Stimulated activated memory B cell treated with anti-CD40 and anti-IgM and Interleukin-4, amounts not matched to agents 10 μg/mL and 1 μg/mL and 100 μg/mL, for 72 hours (primary cell): Measurements from ENCODE around the gene ADAMTS9.
A peak's percentile ranks its signal among the peaks of the same experiment; 100 is the strongest.

Source experiments
- ATAC-seq: fragments of 150-1000 bp; cut with Tn5 transposase; 2 replicates; pipeline ENCODE4 v1.10.0; 2021
- H3K27ac Mint-ChIP-seq: one replicate; pipeline ENCODE4 v1.8.0; 2022; ENCODE audit warnings: mild to moderate bottlenecking, mixed read lengths
- H3K27me3 Mint-ChIP-seq: one replicate; pipeline ENCODE4 v1.8.0; 2022; ENCODE audit warnings: mixed read lengths
- H3K36me3 Mint-ChIP-seq: one replicate; pipeline ENCODE4 v1.8.0; 2022; ENCODE audit warnings: mixed read lengths
- H3K4me1 Mint-ChIP-seq: one replicate; pipeline ENCODE4 v1.8.0; 2022; ENCODE audit warnings: mixed read lengths
- H3K4me3 Mint-ChIP-seq: one replicate; pipeline ENCODE4 v1.8.0; 2022; ENCODE audit warnings: mild to moderate bottlenecking, moderate library complexity, mixed read lengths
- H3K9me3 Mint-ChIP-seq: one replicate; pipeline ENCODE4 v1.8.0; 2022; ENCODE audit warnings: mixed read lengths

Gene ADAMTS9

DNA sequence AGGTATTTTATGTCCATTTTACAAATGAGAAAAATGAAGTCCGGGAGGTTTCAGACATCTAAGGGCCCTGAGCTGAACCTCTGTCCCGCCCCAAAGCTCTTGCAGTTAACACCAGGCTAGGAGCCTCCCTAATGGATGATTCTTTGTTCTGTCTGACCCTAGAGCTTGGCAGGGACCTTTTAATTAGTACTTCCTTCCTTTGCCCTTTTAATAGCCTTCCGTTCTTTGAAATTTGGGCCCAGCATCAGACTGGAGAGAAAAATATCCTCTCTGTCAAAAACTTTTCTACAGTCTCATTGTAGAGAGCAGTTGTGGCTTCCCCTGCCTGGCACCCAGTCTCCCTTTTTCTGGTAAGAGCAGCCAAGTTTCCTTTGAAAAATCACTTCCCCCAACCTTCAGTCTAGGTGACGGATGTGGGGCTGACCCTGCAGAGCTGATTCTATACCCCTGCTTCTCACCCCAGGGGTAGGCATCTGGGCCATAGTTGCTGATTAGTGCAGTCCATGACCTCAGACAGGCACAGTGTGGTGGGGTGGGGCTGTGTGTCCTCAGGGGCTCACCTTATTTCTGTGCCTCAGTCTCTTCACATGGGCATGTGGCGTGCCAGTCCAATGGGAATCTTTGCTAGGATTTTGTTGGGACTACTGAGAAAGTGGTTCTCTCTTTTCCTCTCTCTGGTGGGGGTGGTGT is 220.4 kb downstream of the ADAMTS9 start:
- Mint-ChIP-seq H3K4me1 (peaks cover 5% of the 10 kb centered on the region), H3K9me3 (peaks cover 2% of the 10 kb centered on the region), H3K36me3 (no peaks in the 10 kb centered on the region), H3K27me3 (peaks cover 37% of the 10 kb centered on the region), H3K27ac (no peak overlapping the region), H3K4me3 (no peak overlapping the region)
- peak; percentile 49 for ATAC-seq
